GM18526 (cell line): ENCODE measurements around the gene PTPRM.

Experiments used
- POLR2A ChIP-seq: IDR thresholded peaks from 3 replicates; pipeline ENCODE4 v1.6.1; 2011; ENCODE audit not compliant: insufficient read length; ENCODE audit errors: extremely low read depth

Gene PTPRM

DNA sequence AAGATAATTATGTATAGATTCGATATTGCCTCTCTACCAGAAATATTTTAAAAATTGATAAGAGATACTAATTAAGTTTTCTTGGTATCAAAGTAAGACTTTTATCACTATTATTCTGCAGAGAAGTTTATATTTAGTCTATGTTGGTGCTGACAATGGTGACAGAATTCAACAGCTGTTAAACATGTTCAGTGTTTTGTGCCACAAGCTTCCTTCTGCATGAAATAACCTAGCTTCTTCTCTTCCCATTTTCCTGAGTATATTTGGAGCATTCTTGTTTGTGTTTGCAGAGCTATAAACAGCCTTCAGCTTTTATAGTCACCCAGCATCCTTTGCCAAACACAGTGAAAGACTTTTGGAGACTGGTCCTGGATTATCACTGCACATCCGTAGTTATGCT lies 812.9 kb downstream of the PTPRM start:
- no peak for TF ChIP-seq POLR2A

DNA sequence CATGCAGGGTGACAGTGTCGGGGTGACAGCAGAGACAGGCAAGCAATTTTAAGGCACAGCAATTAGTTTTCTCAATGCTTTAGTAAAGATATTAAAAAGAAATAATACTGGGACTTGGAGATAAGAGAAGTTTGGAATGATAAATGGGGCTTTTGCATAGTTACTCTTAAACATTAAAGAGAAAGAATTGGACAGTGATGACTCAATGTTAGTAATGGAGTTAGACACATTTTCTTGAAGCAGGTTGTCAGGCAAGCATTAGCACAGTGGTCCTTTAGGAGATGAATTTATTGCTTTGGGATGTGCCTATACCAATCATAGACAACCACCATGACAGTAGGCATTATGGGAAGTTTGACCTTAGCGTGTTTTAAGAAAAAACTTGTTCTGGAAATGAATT lies 813.8 kb downstream of the PTPRM start:
- no peak for TF ChIP-seq POLR2A

DNA sequence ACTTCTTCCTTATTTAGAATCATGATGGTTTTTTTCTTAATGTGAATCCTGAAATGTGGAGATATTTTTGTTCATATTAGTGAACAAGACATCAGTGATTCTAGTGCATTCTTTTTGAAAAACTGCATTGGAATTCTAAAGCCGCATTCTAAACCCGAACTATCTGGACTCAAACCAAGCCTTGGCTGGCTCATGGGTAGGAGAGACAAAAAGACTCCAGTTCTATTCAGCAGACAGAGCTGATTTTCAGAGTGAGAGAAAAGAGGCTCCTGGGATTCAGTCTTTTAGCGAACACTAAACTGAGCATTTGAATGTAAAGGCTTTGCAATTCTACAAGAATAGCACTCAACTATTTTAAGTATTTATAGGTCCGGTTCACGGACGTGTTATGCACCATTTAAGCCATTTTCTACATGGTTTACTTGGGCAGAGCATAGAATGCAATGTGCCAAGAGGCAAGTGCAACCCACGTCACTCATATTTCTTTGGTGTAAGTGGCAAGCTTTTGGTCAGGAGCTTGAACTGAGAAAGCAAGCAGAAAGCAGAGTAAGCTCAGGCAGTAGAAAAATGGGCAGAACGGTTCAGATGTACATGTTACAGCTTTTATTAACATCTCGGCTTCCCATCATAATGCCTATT lies 814.8 kb downstream of the PTPRM start:
- TF ChIP-seq POLR2A: no peak

DNA sequence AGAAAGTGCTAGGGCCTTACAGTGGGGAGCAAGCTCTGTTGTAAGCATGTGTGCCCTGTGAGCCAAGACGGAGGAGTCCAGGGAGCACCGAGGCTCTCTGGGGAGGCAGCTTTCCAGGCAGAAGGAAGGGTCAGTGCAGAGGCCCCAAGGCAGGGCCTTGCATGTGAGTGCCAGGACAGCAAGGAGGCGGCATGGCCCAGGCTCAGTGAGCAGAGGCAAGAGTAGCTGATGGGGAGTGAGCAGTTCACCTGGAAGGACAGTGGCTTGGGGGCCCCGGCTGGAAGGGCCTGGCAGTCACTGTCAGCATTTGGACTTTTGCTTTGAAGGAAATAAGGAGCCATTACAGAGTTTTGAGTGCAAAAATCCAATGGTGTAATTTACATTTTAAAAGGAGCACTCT lies 818.3 kb downstream of the PTPRM start:
- TF ChIP-seq POLR2A: no peak

DNA sequence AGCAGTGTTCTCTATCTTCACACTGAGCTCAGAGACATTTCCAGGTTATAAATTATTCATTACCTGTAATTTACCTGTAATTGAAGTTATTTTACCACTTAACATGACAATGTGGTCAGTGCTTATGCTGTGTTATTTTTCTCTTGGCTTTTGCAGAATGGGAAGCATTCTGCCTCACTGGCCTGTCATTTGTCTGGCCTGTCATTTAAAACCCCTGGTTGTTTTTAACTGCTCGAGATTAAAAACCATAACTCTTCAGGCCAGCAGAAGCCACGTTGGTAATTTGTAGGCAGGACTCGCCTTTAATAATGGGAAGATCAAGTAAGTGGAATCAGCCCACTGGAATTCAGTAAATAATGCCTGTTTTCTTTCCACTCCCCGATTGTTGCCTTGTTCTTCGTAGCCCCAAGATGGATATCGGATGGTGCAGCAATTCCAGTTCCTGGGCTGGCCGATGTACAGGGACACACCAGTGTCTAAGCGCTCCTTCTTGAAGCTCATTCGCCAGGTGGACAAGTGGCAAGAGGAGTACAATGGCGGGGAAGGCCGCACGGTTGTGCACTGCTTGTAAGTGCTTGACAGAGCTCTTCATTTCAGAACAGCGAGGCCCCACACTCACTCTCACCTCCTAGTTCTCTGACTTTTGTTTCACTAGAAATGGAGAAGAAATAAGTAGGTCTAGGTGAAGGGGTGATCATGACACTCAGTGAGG lies 819.7 kb downstream of the PTPRM start:
- TF ChIP-seq POLR2A: no peak

DNA sequence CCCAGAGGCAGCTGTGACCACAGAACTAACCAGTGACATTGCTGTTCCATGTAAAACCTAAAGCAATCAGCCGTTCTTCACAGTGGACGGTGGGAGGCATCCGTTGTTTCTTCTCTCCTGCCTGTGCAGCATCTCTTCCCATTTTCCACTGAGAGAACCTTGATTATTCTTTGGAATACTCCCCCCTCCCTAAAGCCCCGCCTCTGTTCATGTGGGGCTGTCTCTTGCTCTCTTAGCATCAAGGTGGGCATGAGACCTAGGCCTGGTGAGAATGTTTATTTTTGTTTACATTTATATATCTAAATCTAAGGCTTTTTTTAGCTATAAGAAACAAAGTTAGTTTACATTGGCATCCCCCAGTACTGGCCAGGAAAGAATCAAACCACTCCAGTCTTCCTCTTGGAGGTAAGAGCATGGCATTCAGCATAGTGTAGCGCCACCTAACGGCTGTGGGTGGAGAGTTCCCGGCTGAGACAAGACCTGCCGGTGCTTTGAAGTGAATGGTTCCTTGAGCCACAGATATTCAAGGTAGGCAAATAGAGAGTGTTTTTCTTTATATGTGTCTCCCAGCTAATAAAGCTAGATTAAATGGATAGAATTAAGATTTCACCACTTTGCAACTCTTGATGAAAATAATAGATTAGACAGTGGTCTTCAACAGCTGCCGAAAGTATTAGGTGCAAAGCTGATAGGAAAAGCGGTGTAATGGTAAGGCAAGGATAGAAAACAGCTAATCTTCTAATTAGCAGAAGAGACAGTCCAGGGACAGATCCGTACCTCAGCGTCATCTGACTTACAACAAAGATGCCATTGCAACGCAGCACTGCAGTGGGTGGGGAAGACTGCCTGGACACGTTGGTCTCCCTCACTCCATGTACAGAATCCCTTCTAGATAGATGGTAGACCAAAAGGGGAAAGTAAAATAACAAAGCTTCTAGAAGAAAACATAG lies 822.5 kb downstream of the PTPRM start:
- no peak for TF ChIP-seq POLR2A

- no peak for TF ChIP-seq POLR2A
Observed at GRCh38 chr18:8391068-8391467, 824.0 kb downstream of the PTPRM start.

GRCh38 chr18:8396254-8396653 lies 829.1 kb downstream of the PTPRM start:
- no peak for TF ChIP-seq POLR2A

GRCh38 chr18:8397034-8397433 lies 829.9 kb downstream of the PTPRM start:
- TF ChIP-seq POLR2A: no peak

- TF ChIP-seq POLR2A: no peak
Observed at GRCh38 chr18:8399138-8399537, 832.0 kb downstream of the PTPRM start.

DNA sequence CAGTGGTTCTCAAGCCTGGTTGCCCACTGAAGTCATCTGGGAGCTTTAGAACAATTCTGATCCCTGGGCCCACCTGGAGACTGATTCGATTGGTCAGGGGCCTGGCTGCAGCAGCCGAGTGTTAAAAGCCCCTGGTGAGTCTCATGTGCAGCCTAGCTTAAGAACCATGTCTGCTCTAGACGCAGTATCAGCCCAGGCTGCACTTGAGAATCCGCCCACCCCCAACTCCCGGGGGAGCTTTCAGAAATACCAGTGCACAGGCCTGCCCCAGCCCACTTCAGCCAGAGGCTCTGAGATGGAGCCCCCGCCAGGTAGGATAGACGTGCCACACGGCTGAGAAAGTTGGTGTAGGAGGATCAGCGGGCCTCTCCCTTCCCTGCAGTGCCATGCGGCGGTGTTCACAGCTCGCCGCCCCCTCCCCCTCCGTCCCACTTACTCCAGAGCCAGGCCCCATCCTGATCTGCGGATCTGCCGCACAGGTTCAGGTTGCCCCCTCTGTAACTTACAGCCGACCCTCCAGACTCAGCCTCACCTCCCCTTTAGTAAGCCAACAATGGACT lies 833.2 kb downstream of the PTPRM start:
- TF ChIP-seq POLR2A: no peak

- TF ChIP-seq POLR2A: no peak
Observed at GRCh38 chr18:8400825-8401224, 833.7 kb downstream of the PTPRM start.

DNA sequence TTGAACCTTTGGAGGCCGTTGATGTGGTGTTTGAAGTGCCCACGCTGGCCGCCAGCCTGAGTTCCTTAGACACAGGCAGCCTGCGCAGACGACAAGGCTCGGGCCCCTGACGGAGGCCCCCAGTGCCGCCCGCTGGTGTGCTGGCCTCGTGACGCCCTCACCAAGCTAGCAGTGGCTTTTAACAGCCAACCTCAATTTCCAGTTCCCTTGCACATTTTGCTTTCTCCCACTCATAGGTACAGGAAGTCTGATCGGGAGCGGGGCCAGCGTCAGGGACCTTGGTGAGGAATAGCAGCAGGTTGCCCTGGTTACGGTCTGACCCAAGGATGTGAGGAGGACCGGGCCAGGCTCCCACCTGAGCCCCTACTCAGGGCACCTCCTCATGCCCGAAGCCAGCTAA lies 834.5 kb downstream of the PTPRM start:
- TF ChIP-seq POLR2A: no peak

DNA sequence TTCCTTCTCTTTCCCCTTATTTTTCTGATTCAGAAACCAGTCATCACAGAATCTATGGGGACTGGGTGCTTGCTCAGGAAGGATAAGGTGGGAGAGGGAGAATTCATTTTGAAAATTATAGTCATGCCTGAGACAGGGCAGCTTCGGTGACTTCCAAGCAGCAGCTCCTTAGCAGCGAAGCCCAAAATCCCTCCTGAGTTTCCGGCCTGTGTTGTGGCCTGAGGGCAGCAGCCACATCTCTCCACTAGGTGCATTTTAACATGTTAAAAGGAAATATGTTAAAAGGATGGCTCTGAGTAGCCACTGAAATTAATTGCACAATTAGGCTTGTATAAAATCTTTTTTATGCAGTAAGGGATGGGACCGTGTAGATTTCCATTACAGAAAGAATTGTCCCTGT lies 835.1 kb downstream of the PTPRM start:
- no peak for TF ChIP-seq POLR2A

- TF ChIP-seq POLR2A: no peak
Observed at GRCh38 chr18:8403713-8404112, 836.6 kb downstream of the PTPRM start.
